ENCODE data around the gene RAB27A. TPM values are rescaled to one million over a fixed set of nuclear protein-coding genes. Genes with fewer than 3 reads are reported as not detected.

RAB27A gene
- total and polyA plus RNA-seq, 2 donors (not counting 3 experiments of a cell fraction or from before 2014, with no cell fraction given): 7.3 to 30.9 TPM

DNA sequence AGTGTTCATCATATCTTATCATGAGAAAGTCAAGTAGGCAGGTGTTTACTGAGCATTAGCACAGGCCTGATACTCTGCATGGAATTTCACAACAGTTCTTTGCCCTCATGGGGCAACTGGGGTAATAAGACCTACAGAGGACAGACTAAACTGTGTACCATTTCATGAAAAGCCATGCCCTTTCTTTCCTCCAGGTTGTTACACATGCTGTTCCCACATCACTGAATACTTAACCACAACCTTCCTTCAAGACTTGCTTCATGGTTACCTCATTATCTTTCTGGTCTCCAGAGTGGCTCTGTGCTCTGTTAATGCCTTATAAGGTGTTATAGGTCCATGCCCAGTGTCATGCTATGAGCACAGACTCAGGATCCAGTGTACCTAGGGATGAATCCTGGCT, 64.7 kb downstream of the RAB27A start:
- H4K20me1 ChIP-seq (replicated peaks; ENCODE audit: control insufficient read depth, extremely low read depth, insufficient read depth, low read length): no peaks in the 10 kb centered on the region
- intact Hi-C loops (cut with micrococcal nuclease) (no loop called here), dilution Hi-C loops (cut with MboI; ENCODE audit: extremely low pct_ligation_motif_present, low sequenced_read_pairs) (no loop called here)
- ChIA-PET CTCF (no interaction called here), POLR2A (no interaction called here)
- H3K36me3 ChIP-seq (ENCODE audit: control insufficient read depth in 2 of 2, extremely low read depth in 1 of 2, insufficient read depth in 2 of 2, low read length in 2 of 2): no peaks in the 10 kb centered on the region
- H3K4me1 ChIP-seq (ENCODE audit: control insufficient read depth, extremely low read depth, insufficient read depth, low read length): peaks cover 13% of the 10 kb centered on the region
- no TSS peak for BruUV-seq (replicated peaks)
- H3K9ac ChIP-seq (replicated peaks; ENCODE audit: extremely low read depth, insufficient read depth, low read length): no peak overlapping the region
- H3K79me2 ChIP-seq (ENCODE audit: control insufficient read depth, insufficient read depth, low read length): no peaks in the 10 kb centered on the region
- H3K27me3 ChIP-seq (ENCODE audit: control insufficient read depth in 2 of 2, insufficient read depth in 2 of 2, low read length in 2 of 2): no peaks in the 10 kb centered on the region
- no peak overlapping the region for H3K4me3 ChIP-seq (replicated peaks in 1 of 3; ENCODE audit: insufficient read depth in 1 of 3, low read depth in 1 of 3, low read length in 3 of 3)
- H3K4me2 ChIP-seq (ENCODE audit: insufficient read depth, low read length): no peak overlapping the region
- H2AFZ ChIP-seq (ENCODE audit: low read depth, low read length): no peak overlapping the region
- H3K9me1 ChIP-seq (replicated peaks; ENCODE audit: control insufficient read depth, extremely low read depth, insufficient read depth, low read length): no peaks in the 10 kb centered on the region
- no peaks in the 10 kb centered on the region for H3K9me3 ChIP-seq (replicated peaks; ENCODE audit: control insufficient read depth, insufficient read depth, low read length)
- DNase-seq (ENCODE audit: low read depth, low spot score) (no peak), FAIRE-seq (no peak)
- H3K27ac ChIP-seq (ENCODE audit: insufficient read depth, low read depth, low read length): no peak overlapping the region
- TF ChIP-seq, protein P1, sequence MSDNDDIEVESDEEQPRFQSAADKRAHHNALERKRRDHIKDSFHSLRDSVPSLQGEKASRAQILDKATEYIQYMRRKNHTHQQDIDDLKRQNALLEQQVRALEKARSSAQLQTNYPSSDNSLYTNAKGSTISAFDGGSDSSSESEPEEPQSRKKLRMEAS (IDR thresholded peaks at IDR 0.05; ENCODE audit: insufficient read depth, insufficient read length): no peak
- TF ChIP-seq FOS (IDR thresholded peaks at IDR 0.05; ENCODE audit: borderline replicate concordance, insufficient read depth, low read length) (no peak), CTCF (IDR thresholded peaks at IDR 0.05; ENCODE audit: extremely low read depth in 1 of 2, insufficient read depth in 1 of 2, low read depth in 1 of 2, low read length in 2 of 2) (no peak), GATA2 (IDR thresholded peaks at IDR 0.05; ENCODE audit: insufficient read depth, insufficient read length, low read depth, low read length) (no peak), EZH2 (IDR thresholded peaks at IDR 0.05; ENCODE audit: borderline replicate concordance, low read depth, low read length, severe bottlenecking) (no peak)

- DNase-seq (ENCODE audit: low read depth, low spot score) (no peak), FAIRE-seq (no peak)
- Histone ChIP-seq H3K9ac (replicated peaks; ENCODE audit: extremely low read depth, insufficient read depth, low read length) (no peak overlapping the region), H3K36me3 (ENCODE audit: control insufficient read depth in 2 of 2, extremely low read depth in 1 of 2, insufficient read depth in 2 of 2, low read length in 2 of 2) (no peaks in the 10 kb centered on the region), H3K4me3 (replicated peaks in 1 of 3; ENCODE audit: insufficient read depth in 1 of 3, low read depth in 1 of 3, low read length in 3 of 3) (no peak overlapping the region), H4K20me1 (replicated peaks; ENCODE audit: control insufficient read depth, extremely low read depth, insufficient read depth, low read length) (no peaks in the 10 kb centered on the region), H3K4me1 (ENCODE audit: control insufficient read depth, extremely low read depth, insufficient read depth, low read length) (peaks cover 5% of the 10 kb centered on the region), H3K27ac (ENCODE audit: insufficient read depth, low read depth, low read length) (no peak overlapping the region), H3K27me3 (ENCODE audit: control insufficient read depth in 2 of 2, insufficient read depth in 2 of 2, low read length in 2 of 2) (no peaks in the 10 kb centered on the region), H3K79me2 (ENCODE audit: control insufficient read depth, insufficient read depth, low read length) (no peaks in the 10 kb centered on the region), H3K4me2 (ENCODE audit: insufficient read depth, low read length) (no peak overlapping the region), H3K9me3 (replicated peaks; ENCODE audit: control insufficient read depth, insufficient read depth, low read length) (no peaks in the 10 kb centered on the region), H3K9me1 (replicated peaks; ENCODE audit: control insufficient read depth, extremely low read depth, insufficient read depth, low read length) (no peaks in the 10 kb centered on the region), H2AFZ (ENCODE audit: low read depth, low read length) (no peak overlapping the region)
- BruUV-seq (replicated peaks): no TSS peak
- TF ChIP-seq POLR2A (IDR thresholded peaks at IDR 0.05; ENCODE audit: low read depth, low read length) (no peak), FOS (IDR thresholded peaks at IDR 0.05; ENCODE audit: borderline replicate concordance, insufficient read depth, low read length) (no peak), POLR2AphosphoS5 (IDR thresholded peaks at IDR 0.05; ENCODE audit: insufficient read depth, low read depth, low read length) (no peak), JUN (IDR thresholded peaks at IDR 0.05; ENCODE audit: borderline replicate concordance, insufficient read depth, insufficient read length, low read depth) (no peak), GATA2 (IDR thresholded peaks at IDR 0.05; ENCODE audit: insufficient read depth, insufficient read length, low read depth, low read length) (no peak), MYC (IDR thresholded peaks at IDR 0.05; ENCODE audit: low read depth, low read length) (no peak), CTCF (IDR thresholded peaks at IDR 0.05; ENCODE audit: extremely low read depth in 1 of 2, insufficient read depth in 1 of 2, low read depth in 1 of 2, low read length in 2 of 2) (no peak), EZH2 (IDR thresholded peaks at IDR 0.05; ENCODE audit: borderline replicate concordance, low read depth, low read length, severe bottlenecking) (no peak)
- TF ChIP-seq, protein P1 (IDR thresholded peaks at IDR 0.05; ENCODE audit: insufficient read depth, insufficient read length): no peak
- POLR2A ChIA-PET: no interaction called here
- intact Hi-C loops (cut with micrococcal nuclease) (no loop called here), dilution Hi-C loops (cut with MboI; ENCODE audit: extremely low pct_ligation_motif_present, low sequenced_read_pairs) (no loop called here)
- CTCF ChIA-PET: interaction anchor here (0.6 kb wide), 1 partner anchor 179 kb away, joined by 4 read pairs; no protein-coding TSS in a partner anchor
Measured at GRCh38 chr15:55222588-55222987, 67.0 kb downstream of the RAB27A start.
